Measurements from ENCODE around the gene DCPS. TPM values are rescaled to one million over a fixed set of nuclear protein-coding genes. Genes with fewer than 3 reads are reported as not detected.

Gene DCPS
- total RNA-seq, 2 experiments from 2014 or later: 34.9 to 39.5 TPM

GRCh38 chr11:126277322-126277721 is 26.5 kb upstream of the DCPS start:
- no peaks in the 10 kb centered on the region for H3K27me3 Mint-ChIP-seq (ENCODE audit: low read depth)
- no peak overlapping the region for H3K4me3 Mint-ChIP-seq
- intact Hi-C loops (cut with micrococcal nuclease): no loop called here
- H3K9me3 Mint-ChIP-seq: no peaks in the 10 kb centered on the region
- no peak for DNase-seq
- CTCF ChIA-PET: no interaction called here
- H3K27ac Mint-ChIP-seq: no peak overlapping the region
- peaks cover 47% of the 10 kb centered on the region for H3K36me3 Mint-ChIP-seq (ENCODE audit: low read depth)
- H3K4me1 Mint-ChIP-seq (ENCODE audit: low read depth): peaks cover 16% of the 10 kb centered on the region

GRCh38 chr11:126277780-126278179 is 26.1 kb upstream of the DCPS start:
- CTCF ChIA-PET: no interaction called here
- H3K27me3 Mint-ChIP-seq (ENCODE audit: low read depth): no peaks in the 10 kb centered on the region
- H3K27ac Mint-ChIP-seq: peak overlapping the region; percentile 9
- intact Hi-C loops (cut with micrococcal nuclease): no loop called here
- H3K4me3 Mint-ChIP-seq: no peak overlapping the region
- peaks cover 19% of the 10 kb centered on the region for H3K4me1 Mint-ChIP-seq (ENCODE audit: low read depth)
- no peak for DNase-seq
- no peaks in the 10 kb centered on the region for H3K9me3 Mint-ChIP-seq
- H3K36me3 Mint-ChIP-seq (ENCODE audit: low read depth): peaks cover 42% of the 10 kb centered on the region

- H3K9me3 Mint-ChIP-seq: no peaks in the 10 kb centered on the region
- CTCF ChIA-PET: no interaction called here
- intact Hi-C loops (cut with micrococcal nuclease): no loop called here
- no peaks in the 10 kb centered on the region for H3K27me3 Mint-ChIP-seq (ENCODE audit: low read depth)
- DNase-seq: no peak
- peaks cover 36% of the 10 kb centered on the region for H3K36me3 Mint-ChIP-seq (ENCODE audit: low read depth)
- no peak overlapping the region for H3K27ac Mint-ChIP-seq
- peaks cover 25% of the 10 kb centered on the region for H3K4me1 Mint-ChIP-seq (ENCODE audit: low read depth)
- no peak overlapping the region for H3K4me3 Mint-ChIP-seq
Observed at GRCh38 chr11:126279191-126279590, 24.7 kb upstream of the DCPS start.

- Mint-ChIP-seq H3K27ac (no peak overlapping the region), H3K4me1 (ENCODE audit: low read depth) (peaks cover 39% of the 10 kb centered on the region), H3K36me3 (ENCODE audit: low read depth) (peaks cover 24% of the 10 kb centered on the region), H3K27me3 (ENCODE audit: low read depth) (no peaks in the 10 kb centered on the region), H3K4me3 (no peak overlapping the region), H3K9me3 (no peaks in the 10 kb centered on the region)
- CTCF ChIA-PET: interaction anchor here (1.1 kb wide), 1 partner anchor 19 kb away, joined by 3 read pairs; no protein-coding TSS in a partner anchor
- intact Hi-C loops (cut with micrococcal nuclease): loop anchor here (5.0 kb wide), 1 partner anchor 378 kb away; the partner anchor contains the start of genes DDX25 and PUS3
- DNase-seq: no peak
Observed at GRCh38 chr11:126280595-126280994, 23.3 kb upstream of the DCPS start.

- intact Hi-C loops (cut with micrococcal nuclease): loop anchor here (5.0 kb wide), 1 partner anchor 379 kb away; the partner anchor contains the start of genes DDX25 and PUS3
- Mint-ChIP-seq H3K27ac (peak overlapping the region; percentile 46), H3K9me3 (no peaks in the 10 kb centered on the region), H3K4me1 (ENCODE audit: low read depth) (peaks cover 43% of the 10 kb centered on the region), H3K27me3 (ENCODE audit: low read depth) (no peaks in the 10 kb centered on the region), H3K36me3 (ENCODE audit: low read depth) (peaks cover 18% of the 10 kb centered on the region), H3K4me3 (no peak overlapping the region)
- CTCF ChIA-PET: interaction anchor here (0.8 to 1.2 kb wide), 3 partner anchors 9 to 18 kb away, joined by 3 read pairs; no protein-coding TSS in a partner anchor
- DNase-seq: no peak
Observed at GRCh38 chr11:126281245-126281644, 22.6 kb upstream of the DCPS start.

GRCh38 chr11:126281666-126282175 is 22.1 kb upstream of the DCPS start:
- Mint-ChIP-seq H3K4me3 (peak overlapping the region; percentile 95), H3K27me3 (ENCODE audit: low read depth) (no peaks in the 10 kb centered on the region), H3K36me3 (ENCODE audit: low read depth) (peaks cover 18% of the 10 kb centered on the region), H3K27ac (no peak overlapping the region), H3K4me1 (ENCODE audit: low read depth) (peaks cover 46% of the 10 kb centered on the region), H3K9me3 (no peaks in the 10 kb centered on the region)
- no peak for DNase-seq
- CTCF ChIA-PET: interaction anchor here (0.8 to 1.2 kb wide), 3 partner anchors 10 to 18 kb away, joined by 3 read pairs; no protein-coding TSS in a partner anchor
- intact Hi-C loops (cut with micrococcal nuclease): loop anchor here (1.0 to 5.0 kb wide), 3 partner anchors 12 to 379 kb away; partner anchors contain the start of genes DDX25, FOXRED1, PUS3 and ST3GAL4

GRCh38 chr11:126282361-126282735 is 21.5 kb upstream of the DCPS start:
- H3K27me3 Mint-ChIP-seq (ENCODE audit: low read depth): no peaks in the 10 kb centered on the region
- CTCF ChIA-PET: interaction anchor here (0.6 to 1.2 kb wide), 2 partner anchors 11 to 245 kb away, joined by 3 to 4 read pairs; no protein-coding TSS in a partner anchor

GRCh38 chr11:126282736-126283591 is 20.9 kb upstream of the DCPS start, which contains the start of gene TIRAP:
TIRAP (plus strand) TSS chr11:126283093; CDS start chr11:126290895, 7,802 bp downstream.
- intact Hi-C loops (cut with micrococcal nuclease): loop anchor here (1.0 to 5.0 kb wide), 5 partner anchors 14 to 381 kb away; partner anchors contain the start of genes DDX25, FAM118B, FOXRED1 and PUS3
- peak; percentile 70 for DNase-seq
- CTCF ChIA-PET: interaction anchor here (0.6 kb wide), 1 partner anchor 245 kb away, joined by 4 read pairs; no protein-coding TSS in a partner anchor
- Mint-ChIP-seq H3K9me3 (no peaks in the 10 kb centered on the region), H3K27ac (peak within 1 kb of the TSS; percentile 93), H3K4me1 (ENCODE audit: low read depth) (peaks cover 49% of the 10 kb centered on the region), H3K27me3 (ENCODE audit: low read depth) (no peaks in the 10 kb centered on the region), H3K4me3 (peak within 1 kb of the TSS; percentile 95), H3K36me3 (ENCODE audit: low read depth) (peaks cover 10% of the 10 kb centered on the region)

More at GRCh38 chr11:126282361-126282735, 21.5 kb upstream of the DCPS start:
- DNase-seq: peak; percentile 67
- Mint-ChIP-seq H3K4me1 (ENCODE audit: low read depth) (peaks cover 49% of the 10 kb centered on the region), H3K27ac (peak overlapping the region; percentile 87), H3K4me3 (peak overlapping the region; percentile 95), H3K36me3 (ENCODE audit: low read depth) (peaks cover 15% of the 10 kb centered on the region), H3K9me3 (no peaks in the 10 kb centered on the region)
- intact Hi-C loops (cut with micrococcal nuclease): loop anchor here (1.0 to 5.0 kb wide), 3 partner anchors 13 to 380 kb away; partner anchors contain the start of genes DDX25, FOXRED1, PUS3 and ST3GAL4

GRCh38 chr11:126284829-126285228 is 19.0 kb upstream of the DCPS start:
- Mint-ChIP-seq H3K27ac (peak overlapping the region; percentile 50), H3K4me1 (ENCODE audit: low read depth) (peaks cover 54% of the 10 kb centered on the region), H3K36me3 (ENCODE audit: low read depth) (peaks cover 4% of the 10 kb centered on the region), H3K4me3 (peak overlapping the region; percentile 43), H3K27me3 (ENCODE audit: low read depth) (no peaks in the 10 kb centered on the region), H3K9me3 (no peaks in the 10 kb centered on the region)
- CTCF ChIA-PET: no interaction called here
- intact Hi-C loops (cut with micrococcal nuclease): loop anchor here (1.0 to 5.0 kb wide), 3 partner anchors 19 to 383 kb away; partner anchors contain the start of genes DCPS, DDX25 and PUS3
- DNase-seq: peak; percentile 99

- no peak for DNase-seq
- Mint-ChIP-seq H3K4me1 (ENCODE audit: low read depth) (peaks cover 38% of the 10 kb centered on the region), H3K36me3 (ENCODE audit: low read depth) (peaks cover 5% of the 10 kb centered on the region), H3K4me3 (no peak overlapping the region), H3K27me3 (ENCODE audit: low read depth) (no peaks in the 10 kb centered on the region), H3K9me3 (no peaks in the 10 kb centered on the region), H3K27ac (no peak overlapping the region)
- CTCF ChIA-PET: interaction anchor here (0.9 to 1.3 kb wide), 3 partner anchors 11 to 151 kb away, joined by 3 to 4 read pairs (median 3); no protein-coding TSS in a partner anchor
- intact Hi-C loops (cut with micrococcal nuclease): no loop called here
Observed at GRCh38 chr11:126288237-126288636, 15.6 kb upstream of the DCPS start.

- Mint-ChIP-seq H3K9me3 (no peaks in the 10 kb centered on the region), H3K27me3 (ENCODE audit: low read depth) (no peaks in the 10 kb centered on the region), H3K4me1 (ENCODE audit: low read depth) (peaks cover 28% of the 10 kb centered on the region), H3K36me3 (ENCODE audit: low read depth) (peaks cover 11% of the 10 kb centered on the region), H3K27ac (no peak overlapping the region), H3K4me3 (no peak overlapping the region)
- intact Hi-C loops (cut with micrococcal nuclease): no loop called here
- no peak for DNase-seq
- CTCF ChIA-PET: no interaction called here
Observed at GRCh38 chr11:126290887-126291286, 13.0 kb upstream of the DCPS start.

- no peak overlapping the region for H3K27ac Mint-ChIP-seq
- peaks cover 17% of the 10 kb centered on the region for H3K36me3 Mint-ChIP-seq (ENCODE audit: low read depth)
- CTCF ChIA-PET: no interaction called here
Observed at GRCh38 chr11:126293726-126294125, 10.1 kb upstream of the DCPS start.

More at GRCh38 chr11:126293726-126294125, 10.1 kb upstream of the DCPS start:
- Mint-ChIP-seq H3K4me1 (ENCODE audit: low read depth) (peaks cover 16% of the 10 kb centered on the region), H3K27me3 (ENCODE audit: low read depth) (no peaks in the 10 kb centered on the region), H3K9me3 (no peaks in the 10 kb centered on the region), H3K4me3 (no peak overlapping the region)
- no peak for DNase-seq
- intact Hi-C loops (cut with micrococcal nuclease): no loop called here

Data from activated naive CD4-positive, alpha-beta T cell treated with anti-CD3 and anti-CD28 coated beads for 36 hours (primary cell).